GM19467 (cell line): ENCODE data around the gene CHMP6.

Experiments used
- ATAC-seq: cut with Tn5 transposase; IDR thresholded peaks from one replicate; pipeline ENCODE4 v1.9.1; 2021; ENCODE audit warnings: mild to moderate bottlenecking, moderate library complexity; ENCODE audit not compliant: unreplicated experiment

CHMP6 gene

DNA sequence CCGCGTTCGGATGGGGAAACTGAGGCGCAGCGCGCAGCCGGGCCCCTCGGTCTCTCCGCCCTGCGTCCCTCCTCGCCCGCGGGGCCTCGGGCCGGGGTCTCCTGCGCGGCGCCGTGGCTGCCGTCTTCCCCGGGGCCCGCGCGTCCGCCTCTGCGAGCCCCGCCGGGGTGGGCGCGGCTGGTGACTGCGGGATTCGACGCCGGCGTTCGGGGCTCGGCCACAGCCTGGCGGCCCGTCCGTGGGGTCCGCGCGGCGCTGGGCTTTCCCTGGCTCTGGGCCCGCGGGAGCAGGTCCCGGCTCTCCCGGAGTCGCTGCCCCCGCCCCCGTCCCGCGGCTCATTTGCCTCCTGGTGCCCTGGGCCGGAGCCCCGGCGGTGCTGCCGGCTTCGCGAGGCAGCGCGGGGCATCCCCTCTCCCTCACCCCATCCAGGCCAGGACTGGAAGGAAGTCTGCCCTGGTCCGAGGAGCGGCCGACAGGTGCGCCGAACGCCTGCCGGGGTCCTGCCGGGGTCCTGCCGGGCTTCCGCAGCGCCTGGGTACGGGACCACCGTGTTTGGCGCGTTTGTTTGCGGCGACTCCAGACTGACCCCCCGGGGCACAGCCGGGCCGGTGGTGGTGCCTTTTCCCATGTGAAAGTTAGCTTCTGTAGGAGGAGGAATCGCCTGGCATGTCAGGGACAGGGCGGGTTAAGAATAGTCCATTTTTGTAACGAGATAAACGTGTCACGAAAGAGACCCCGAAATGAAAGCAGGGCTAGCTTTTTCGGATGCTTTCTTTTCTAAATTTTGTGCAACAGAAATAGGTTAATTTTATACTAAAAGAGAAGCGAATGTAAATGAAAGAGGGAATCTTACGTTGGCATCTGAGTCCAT, 671 bp downstream of the CHMP6 start:
- peak; percentile 13 for ATAC-seq

DNA sequence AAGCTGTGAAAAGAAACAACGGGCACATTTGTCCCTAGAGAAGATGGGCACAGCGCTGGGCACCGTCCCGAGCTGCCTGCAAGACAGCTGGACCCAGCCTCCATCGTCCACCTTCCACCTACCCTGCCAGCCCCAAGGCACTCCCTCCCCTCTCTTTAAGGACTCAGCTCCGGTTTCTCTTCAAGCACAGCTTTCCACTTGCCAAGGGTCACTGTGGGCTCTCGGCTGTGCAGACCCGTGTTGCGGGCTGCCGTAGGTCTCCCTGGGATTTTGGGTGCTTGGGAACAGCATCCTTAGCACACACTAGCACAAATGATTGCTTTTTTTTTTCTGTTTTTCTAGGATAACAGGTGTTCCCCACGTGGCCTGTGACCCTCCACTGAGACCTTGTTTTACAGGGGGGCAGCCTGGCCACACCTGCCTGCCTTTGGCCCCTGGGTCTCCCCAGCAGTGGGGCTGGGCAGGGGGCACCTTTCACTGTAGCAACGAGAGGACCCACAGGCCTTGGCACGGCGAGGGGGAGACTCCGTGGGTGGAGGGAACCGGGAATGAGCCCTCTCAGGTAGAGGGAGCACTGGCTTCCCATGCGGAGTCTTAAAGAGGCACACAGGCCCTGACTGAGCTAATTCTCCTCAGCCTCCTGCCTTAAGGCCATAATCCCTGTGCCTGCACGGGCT, 1.4 kb downstream of the CHMP6 start:
- ATAC-seq: no peak

DNA sequence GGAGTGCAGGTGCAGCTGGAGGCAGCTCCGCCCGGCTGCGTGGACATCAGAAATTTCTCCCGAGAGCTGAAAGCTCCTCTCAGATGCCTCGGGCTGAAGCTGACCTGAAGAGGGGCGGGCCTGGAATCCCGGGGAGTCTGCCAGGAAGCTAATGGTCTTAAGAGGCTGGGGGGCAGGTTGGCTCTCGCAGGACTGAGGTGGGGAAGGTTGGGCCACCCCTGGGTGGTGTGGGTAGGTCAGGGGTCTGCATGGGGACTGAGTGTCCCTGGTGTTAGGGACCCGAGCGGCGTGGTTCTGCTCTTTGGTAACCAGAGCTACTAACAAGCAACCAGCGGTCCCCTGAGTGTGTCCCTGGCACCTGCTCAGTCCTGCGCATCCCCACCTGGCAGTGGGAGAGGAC, 3.5 kb downstream of the CHMP6 start:
- no peak for ATAC-seq

DNA sequence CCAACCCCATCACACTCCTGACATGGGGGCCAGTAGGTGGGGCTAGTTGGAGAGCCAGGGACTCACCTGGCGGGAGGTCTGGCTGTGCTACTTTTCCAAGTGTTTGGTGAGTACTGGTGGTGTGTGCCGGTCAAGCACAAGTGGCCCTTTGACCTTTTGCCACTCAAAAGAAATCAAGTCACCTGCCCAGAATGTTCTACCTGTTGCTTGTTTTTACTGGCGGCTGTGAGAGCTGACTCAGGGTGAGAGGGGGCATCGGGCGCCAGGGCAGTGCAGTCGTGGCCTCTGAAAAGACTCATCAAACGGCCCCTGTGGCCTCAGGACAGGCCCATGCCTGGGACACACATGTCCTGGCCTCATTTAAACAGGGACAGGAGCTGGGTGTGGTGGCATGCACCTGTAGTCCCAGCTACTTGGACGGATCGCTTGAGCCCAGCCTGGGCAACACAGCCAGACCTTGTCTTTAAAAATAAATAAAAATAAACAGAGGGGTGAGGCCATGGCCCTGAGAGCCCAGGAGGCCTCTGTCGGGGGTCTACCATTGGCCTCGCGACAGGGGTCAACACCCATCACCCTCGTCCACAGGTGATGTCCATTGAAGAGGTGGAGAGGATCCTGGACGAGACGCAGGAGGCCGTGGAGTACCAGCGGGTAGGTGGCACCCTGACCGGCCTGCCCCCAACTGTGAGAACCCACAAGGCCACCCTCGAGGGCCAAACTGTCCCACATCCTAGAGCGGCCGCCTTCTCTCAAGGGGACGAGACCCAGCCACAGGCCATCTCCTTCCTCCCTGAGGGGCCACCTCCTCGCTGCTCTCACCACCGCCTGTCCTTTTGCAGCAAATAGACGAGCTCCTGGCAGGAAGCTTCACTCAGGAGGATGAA, 5.0 kb downstream of the CHMP6 start:
- ATAC-seq: no peak

DNA sequence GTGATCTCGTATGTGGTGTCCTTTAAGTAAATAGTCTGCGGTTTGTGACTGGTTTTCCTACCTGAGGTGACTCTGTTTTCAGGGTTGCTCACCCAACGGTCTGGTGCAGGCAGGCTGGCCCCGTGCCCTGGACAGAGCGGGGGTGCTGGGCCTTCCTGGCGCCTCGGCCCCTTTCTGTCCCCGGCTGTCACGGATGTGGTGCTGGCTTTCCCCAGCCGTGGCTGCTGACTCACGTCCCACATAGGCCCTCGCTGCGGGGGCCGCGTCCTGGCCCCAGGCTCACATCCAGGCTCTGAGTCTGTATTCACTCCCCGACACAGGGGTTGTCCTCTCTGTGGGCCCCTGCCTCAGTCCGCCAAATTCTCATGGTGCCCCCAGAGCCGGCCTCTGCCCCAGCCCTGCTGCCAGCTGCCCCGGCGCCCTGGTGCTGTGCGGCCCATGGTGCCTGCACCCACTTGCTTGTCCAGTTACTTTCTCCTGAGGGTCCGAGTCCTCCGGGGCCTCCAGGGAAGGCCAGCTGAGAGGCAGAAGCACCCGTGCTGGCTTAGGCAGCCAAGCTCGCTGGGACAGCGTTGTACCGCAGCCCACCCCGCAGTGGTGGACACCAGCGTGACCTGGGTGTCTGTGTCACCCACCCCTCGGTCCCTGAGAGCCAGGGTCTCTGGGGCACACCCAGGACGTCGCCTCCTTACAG, 5.9 kb downstream of the CHMP6 start:
- ATAC-seq: no peak

DNA sequence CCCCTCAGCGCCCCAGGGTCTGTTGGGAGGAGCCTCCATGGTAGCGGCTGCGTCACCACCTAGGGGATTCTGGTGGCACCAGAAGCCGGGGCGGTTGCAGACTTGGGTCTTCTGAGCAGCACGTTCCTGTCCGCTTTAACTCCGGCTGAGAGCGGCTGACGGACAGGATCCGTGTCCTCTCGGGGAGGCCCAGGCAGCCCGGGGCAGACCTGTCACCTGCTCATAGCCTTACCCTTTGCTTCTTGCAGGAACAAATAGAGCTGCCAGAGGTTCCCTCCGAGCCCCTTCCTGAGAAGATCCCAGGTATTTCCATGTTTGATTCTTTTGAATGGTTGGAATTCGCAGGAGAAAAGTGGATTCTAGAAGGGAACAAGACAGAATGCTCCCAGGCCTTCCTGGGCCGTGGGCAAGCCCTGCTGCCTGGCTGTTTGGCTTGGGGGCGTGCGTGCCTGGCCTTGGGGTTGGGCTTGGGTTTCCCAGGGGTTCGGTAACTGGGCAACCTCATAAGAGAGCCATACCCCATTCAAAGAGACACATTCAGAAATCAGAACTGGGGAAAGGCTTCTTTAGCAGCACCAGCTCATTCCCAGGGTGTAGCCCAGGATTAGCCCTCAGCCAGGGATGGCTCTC, 6.6 kb downstream of the CHMP6 start:
- ATAC-seq: no peak

DNA sequence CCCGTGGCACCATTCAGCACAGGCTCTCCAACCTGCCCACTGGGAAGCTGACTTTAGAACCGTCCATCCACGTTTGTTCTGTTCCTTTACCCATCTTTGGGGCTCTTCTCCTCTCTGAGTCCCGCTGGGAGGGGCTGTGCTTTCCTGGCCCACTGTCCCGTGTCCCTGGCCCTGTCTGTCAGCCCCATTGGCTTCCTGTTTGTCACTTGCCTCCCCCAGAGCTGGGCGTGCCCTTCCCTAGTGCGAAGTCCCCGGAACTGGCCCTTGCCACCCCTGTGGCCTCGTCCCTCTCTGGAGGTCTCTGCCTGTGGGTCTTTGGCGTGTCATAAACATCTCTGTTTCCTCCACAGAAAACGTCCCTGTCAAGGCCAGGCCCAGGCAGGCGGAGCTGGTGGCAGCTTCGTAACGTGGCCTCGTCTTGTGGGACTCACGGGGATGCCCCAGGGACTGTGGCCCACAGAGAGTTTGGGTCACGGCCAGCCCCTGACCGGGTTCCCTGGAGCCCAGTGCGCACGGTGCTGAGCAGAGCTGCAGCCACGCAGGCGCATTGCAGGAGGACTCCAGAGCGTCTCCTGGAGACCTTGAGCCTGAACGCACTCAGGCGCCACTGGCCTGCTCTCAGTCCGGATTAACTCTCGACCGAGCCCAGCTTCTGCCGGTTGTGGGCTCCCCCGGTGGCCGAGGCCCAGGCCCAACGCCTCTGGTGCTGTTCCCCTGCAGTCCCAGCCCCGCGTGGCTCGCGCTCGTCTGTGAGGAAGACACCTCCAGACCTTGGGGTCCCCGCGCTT, 7.3 kb downstream of the CHMP6 start:
- no peak for ATAC-seq

DNA sequence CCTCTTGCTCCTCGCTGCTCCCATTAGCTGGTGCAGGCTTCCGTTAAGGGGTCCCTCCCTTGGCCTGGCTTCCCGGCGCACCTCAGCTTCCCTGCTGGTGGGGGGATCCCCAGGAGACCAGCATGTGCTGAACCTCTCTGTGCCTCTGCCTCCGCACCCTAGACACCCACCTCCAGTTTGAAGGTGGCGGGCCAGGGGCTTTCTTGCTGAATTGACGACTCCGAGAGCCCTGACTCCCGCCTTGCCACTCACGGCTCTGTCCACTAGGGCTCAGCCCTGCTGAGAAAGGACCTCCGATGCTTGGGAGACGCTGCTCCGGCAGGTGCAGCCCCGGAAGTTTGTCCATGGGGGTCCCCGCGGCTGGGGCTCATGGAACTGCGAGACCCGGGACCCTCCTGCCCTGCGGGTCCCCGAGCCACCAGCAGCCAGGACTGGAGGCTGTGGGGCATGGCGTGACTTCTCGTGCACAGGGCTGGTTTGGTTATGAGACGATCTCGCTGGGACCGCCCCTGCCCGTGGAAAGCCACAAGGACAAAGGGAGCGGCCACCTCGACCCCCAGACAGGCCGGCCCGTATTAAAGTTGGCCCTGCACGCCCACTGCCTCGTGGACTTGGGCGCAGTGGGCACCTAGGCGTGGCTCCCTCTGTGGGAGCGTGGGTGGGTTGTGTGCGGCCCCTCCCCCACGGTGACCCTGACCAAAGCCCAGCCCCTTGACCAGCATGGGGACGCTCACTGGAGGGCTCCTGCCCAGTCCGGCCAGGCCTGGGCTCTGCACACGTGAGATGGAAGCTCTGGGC, 8.1 kb downstream of the CHMP6 start:
- ATAC-seq: no peak

DNA sequence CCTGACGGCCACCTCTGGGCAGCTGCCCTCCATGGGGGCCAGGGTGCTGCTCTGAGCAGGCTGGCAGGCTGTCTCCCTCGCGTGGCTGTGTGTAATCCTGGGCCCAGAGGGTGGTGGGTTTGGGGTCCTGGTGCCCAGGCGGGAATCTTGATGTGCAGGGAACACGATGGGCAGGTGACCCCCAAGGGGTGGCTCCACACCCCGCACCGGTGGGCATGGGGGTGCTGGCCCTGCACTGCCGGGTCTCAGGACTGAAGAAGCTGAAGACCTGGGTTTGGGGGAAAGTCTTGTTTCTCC, 8.6 kb downstream of the CHMP6 start:
- ATAC-seq: no peak

DNA sequence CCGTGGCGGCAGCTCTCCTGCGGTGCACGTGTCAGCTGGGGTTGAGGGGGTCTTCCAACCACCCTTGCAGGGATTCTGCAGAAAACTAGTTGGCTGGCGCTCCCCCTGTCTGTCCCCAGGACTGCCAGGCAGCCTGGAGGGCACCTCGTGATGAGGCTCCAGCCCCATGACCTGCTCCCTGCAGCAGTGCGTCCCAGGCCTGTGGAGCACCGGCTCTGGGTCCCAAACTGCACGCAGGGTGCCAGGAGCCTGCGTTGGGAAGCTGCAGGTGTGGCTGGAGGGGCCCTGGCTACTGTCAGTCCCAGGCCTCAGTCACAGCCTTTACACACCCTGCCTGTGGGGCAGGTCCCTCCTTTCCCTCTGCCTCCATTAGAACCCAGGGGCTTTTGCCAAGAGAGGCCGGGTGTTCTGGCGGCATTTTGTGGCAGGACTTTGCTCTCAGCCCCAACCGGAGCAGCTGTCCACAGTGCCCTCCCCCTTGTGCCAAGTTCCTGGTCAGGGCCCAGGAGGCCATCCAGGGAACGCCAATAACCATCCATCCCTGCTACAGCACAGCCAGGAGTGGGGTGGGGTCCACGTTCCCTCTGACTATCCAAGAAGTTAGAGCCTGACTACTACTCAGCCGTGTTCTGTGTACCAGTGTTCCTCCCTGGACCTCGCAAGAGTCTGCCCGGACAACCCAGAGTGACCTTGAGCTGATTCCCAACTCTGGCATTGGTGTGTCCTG, 9.2 kb downstream of the CHMP6 start:
- ATAC-seq: no peak

DNA sequence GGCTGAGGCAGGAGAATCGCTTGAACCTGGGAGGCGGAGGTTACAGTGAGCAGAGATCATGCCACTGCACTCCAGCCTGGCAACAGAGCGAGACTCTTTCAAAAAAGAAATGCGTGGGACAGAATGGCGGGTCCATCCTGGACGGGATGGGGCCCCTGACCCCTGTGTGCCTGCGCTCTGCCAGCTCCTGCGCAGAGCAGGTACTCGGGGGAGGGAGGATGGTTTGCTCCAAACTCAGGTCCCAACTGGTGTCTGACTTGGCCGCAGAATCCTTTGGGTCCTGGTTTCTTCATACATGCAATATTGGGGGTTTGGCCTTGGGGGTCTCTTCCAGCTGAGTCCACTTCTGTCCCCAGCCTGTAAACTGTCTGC, 10.4 kb downstream of the CHMP6 start:
- no peak for ATAC-seq

DNA sequence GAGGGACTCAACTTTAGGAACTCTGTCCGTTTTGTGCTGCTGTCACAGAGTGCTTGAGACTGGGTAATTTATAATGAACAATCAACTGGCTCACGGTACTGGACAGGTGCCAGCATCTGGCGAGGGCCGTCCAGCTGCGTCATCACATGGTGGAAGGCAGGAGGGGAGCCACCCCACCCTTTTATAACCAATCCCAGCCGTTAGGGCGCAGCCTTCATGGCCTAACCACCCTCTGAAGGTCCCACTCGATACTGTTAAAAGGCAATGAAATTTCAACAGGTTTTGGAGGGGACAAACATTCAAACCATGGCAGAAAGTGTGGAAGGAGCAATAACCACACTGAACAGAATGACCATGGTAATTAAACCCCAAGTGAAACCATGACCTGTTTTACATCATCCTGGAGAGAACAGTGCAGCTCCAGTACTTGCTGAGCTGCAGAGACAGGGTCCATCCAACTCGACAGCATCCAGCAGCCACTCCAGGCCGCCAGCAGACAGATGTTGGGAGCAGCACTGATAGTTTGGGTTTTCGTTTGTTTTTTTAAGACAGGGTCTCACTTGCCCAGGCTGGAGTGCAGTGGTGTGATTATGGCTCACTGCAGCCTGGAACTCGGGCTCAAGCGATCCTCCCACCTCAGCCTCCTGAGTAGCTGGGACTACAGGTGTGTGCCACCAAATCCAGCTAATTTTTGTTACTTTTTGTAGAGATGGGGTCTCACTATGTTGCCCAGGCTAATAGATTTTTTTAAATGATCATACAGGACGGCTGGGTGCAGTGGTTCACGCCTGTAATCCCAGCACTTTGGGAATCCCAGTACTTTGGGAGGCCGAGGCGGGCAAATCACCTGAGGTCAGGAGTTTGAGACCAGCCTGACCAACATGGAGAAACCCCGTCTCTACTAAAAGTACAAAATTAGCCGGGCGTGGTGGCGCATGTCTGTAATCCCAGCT, 11.0 kb downstream of the CHMP6 start:
- ATAC-seq: no peak

DNA sequence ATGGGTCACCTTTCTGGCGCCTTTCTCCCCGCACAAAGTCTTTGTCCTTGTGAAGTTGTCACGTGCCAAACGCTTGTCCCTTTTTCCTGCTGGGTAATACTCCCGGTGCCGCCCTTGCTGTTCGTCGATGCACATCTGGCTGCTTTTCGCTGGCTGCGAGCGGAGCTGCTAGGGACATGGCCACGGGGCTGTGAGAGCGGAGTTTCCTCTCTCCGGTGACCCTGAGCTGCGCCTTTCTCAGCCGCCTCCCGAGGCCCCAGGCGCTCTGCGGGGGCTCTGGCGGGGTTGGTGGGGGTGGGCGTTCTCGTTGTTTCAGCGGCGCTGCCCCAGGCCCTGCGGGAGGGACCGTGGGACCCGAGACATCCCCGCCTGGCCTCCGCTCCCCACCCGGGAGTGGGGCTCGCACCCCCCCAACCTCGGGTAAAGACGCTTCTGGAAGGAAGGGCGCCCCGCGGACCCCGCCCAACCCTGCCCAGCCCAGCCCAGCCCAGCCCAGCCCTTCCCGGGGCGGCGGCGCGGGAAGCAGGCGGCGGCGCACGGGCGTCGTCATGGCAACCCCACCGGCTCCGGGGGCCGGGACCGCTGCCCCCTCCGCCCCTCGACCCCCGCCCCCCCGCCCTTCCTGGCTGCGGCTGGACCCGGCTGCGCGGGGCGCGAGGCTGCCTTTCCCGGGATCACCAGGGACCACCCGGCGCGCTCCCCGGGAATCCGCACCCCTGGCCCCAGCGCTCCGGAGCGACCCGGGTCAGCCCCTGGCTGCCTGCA, 12.3 kb downstream of the CHMP6 start:
- no peak for ATAC-seq

DNA sequence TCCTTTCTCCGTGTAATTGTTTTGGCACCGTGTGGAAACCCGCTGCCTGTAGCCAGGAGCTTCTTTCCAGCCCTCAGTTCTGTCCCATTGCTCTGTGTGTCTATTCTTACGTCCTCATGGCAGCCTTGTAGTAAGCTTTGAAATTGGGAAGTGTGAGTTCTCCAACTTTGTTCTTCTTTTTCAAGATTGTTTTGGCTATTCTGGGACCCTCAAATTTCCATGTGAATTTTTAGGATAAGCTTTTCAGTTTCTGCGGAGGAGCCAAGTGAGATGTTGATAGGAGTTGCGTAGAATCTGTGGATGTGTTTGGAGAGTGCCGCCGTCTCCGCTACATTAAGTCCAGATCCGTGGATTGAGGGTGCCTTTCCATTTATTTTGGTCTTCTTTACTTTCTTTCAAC, 15.2 kb downstream of the CHMP6 start:
- no peak for ATAC-seq

DNA sequence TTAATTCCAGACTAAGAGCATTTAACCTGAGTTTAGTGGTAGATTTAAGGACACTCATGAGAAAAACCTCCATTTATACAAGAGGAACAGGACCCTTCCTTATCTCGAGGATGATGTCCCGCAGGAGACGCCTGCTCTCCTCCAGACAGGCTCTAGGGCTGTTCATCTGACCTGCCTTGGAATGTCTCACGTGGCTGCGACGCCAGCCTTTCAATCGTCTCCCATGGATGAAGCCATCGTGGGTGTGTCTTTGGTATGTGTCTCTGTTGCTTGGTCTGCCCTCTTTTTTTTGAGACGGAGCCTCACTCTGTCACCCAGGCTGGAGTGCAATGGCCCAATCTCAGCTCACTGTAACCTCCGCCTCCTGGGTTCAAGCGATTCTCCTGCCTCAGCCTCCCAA, 16.5 kb downstream of the CHMP6 start:
- no peak for ATAC-seq

DNA sequence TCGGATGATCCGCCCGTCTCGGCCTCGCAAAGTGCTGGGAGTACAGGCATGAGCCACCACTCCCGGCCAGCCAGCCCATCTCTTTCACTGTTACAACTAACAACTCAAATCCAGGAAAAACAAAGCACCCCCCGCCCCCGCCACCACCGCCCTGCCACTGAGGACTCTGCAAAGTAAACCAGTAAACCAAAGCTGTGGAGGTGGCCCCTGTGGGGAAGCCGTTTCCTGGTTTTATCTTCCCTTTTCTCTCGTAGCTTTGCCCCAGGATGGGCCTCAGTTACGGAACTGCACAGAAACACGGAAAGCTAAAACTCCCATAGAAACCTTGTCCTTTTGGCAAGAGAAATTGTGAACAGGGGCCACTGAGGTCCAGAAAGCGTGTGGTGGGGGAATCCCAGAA, 17.5 kb downstream of the CHMP6 start:
- no peak for ATAC-seq

DNA sequence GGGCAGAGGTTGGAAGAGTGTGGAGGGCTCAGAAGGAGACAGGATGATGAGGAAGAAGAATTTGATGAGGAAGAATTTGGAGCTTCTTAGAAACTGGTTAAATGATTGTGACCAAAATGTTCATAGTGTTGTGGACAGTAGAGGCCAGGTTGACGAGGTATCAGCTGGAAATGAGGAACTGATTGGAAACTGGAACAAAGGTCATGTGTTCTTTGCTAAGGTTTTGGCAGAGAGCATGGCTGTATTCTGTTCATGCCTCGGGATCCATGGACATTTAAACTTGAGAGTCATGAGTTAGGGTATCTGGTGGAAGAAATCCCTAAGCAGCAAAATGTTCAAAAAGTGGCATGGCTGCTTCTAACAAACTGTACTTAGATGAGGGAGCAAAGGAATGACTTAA, 19.3 kb downstream of the CHMP6 start:
- ATAC-seq: no peak
